ENCODE data around the gene PTPN14.

Gene PTPN14

DNA sequence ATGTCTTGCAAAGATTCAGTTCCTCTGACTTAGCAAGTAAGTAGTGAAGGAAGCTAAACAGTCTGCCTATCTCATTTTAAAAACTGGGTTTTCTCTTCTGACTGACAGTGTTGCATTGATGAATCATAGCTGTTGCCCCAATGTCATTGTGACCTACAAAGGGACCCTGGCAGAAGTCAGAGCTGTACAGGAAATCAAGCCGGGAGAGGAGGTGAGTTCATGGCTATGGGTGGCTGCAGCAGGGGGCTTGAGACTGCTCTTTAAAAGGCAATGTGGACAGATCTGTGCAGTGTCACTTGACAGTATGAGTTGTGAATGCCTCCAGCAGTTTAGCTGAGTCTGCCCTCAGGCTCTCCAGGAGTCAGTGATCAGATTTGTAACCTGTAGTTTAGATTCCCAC is 223.9 kb downstream of the PTPN14 start:
- Histone ChIP-seq H3K9me3 (replicated peaks; ENCODE audit: insufficient read depth, low read length) (no peaks in the 10 kb centered on the region), H2AFZ (ENCODE audit: low read length) (no peak overlapping the region), H3K9ac (ENCODE audit: low read length) (no peak overlapping the region)

DNA sequence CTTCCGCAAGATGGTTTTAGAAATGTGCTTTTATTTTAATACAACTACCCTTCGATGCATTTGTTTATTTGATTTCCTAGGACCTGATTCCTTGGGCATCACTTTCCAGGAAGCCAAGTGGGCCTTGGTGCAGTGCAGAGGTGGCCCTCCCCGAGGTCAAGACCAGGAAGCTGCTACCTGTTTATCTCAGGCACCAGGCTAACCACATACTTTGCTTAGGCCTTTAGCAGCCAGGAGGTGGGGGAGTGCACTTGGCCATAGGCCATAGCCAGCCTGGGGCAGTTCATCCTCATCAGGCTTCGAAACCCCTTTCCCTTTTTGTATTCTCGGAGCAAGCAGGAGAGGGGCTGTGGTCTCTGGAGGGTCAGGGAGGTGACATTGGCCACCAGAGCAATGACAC is 225.0 kb downstream of the PTPN14 start:
- Histone ChIP-seq H3K9me3 (replicated peaks; ENCODE audit: insufficient read depth, low read length) (no peaks in the 10 kb centered on the region), H3K36me3 (replicated peaks; ENCODE audit: insufficient read depth, low read length) (no peaks in the 10 kb centered on the region), H4K20me1 (ENCODE audit: insufficient read depth, low read length) (no peaks in the 10 kb centered on the region), H2AFZ (ENCODE audit: low read length) (no peak overlapping the region), H3K27ac (ENCODE audit: low read length) (no peak overlapping the region), H3F3A (ENCODE audit: insufficient read depth, low read length) (no peaks in the 10 kb centered on the region), H3K4me3 (ENCODE audit: low read length) (no peak overlapping the region), H3K9ac (ENCODE audit: low read length) (no peak overlapping the region), H3K4me2 (ENCODE audit: low read depth, low read length) (no peak overlapping the region), H3K9me2 (replicated peaks; ENCODE audit: insufficient read depth, low read length) (no peaks in the 10 kb centered on the region), H3K79me2 (ENCODE audit: low read length) (no peaks in the 10 kb centered on the region), H3K27me3 (replicated peaks; ENCODE audit: insufficient read depth, low read length) (no peaks in the 10 kb centered on the region), H3K4me1 (ENCODE audit: low read length) (no peaks in the 10 kb centered on the region)
- peak; percentile 46 for DNase-seq
- no peak for TF ChIP-seq EZH2phosphoT487 (IDR thresholded peaks at IDR 0.05; ENCODE audit: low read length)

More for the DNA sequence above, 223.9 kb downstream of the PTPN14 start:
- Histone ChIP-seq H3K4me2 (ENCODE audit: low read depth, low read length) (no peak overlapping the region), H3K79me2 (ENCODE audit: low read length) (no peaks in the 10 kb centered on the region), H3K27me3 (replicated peaks; ENCODE audit: insufficient read depth, low read length) (no peaks in the 10 kb centered on the region), H3F3A (ENCODE audit: insufficient read depth, low read length) (no peaks in the 10 kb centered on the region), H3K27ac (ENCODE audit: low read length) (no peak overlapping the region), H3K4me1 (ENCODE audit: low read length) (no peaks in the 10 kb centered on the region), H3K4me3 (ENCODE audit: low read length) (no peak overlapping the region), H3K36me3 (replicated peaks; ENCODE audit: insufficient read depth, low read length) (no peaks in the 10 kb centered on the region), H4K20me1 (ENCODE audit: insufficient read depth, low read length) (no peaks in the 10 kb centered on the region), H3K9me2 (replicated peaks; ENCODE audit: insufficient read depth, low read length) (no peaks in the 10 kb centered on the region)
- TF ChIP-seq, protein P1, sequence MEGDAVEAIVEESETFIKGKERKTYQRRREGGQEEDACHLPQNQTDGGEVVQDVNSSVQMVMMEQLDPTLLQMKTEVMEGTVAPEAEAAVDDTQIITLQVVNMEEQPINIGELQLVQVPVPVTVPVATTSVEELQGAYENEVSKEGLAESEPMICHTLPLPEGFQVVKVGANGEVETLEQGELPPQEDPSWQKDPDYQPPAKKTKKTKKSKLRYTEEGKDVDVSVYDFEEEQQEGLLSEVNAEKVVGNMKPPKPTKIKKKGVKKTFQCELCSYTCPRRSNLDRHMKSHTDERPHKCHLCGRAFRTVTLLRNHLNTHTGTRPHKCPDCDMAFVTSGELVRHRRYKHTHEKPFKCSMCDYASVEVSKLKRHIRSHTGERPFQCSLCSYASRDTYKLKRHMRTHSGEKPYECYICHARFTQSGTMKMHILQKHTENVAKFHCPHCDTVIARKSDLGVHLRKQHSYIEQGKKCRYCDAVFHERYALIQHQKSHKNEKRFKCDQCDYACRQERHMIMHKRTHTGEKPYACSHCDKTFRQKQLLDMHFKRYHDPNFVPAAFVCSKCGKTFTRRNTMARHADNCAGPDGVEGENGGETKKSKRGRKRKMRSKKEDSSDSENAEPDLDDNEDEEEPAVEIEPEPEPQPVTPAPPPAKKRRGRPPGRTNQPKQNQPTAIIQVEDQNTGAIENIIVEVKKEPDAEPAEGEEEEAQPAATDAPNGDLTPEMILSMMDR (IDR thresholded peaks at IDR 0.05; ENCODE audit: low read length): no peak
- TF ChIP-seq EZH2 (optimal IDR thresholded peaks at IDR 0.05; ENCODE audit: low read depth, low read length) (no peak), EZH2phosphoT487 (IDR thresholded peaks at IDR 0.05; ENCODE audit: low read length) (no peak)
- no peak for DNase-seq

DNA sequence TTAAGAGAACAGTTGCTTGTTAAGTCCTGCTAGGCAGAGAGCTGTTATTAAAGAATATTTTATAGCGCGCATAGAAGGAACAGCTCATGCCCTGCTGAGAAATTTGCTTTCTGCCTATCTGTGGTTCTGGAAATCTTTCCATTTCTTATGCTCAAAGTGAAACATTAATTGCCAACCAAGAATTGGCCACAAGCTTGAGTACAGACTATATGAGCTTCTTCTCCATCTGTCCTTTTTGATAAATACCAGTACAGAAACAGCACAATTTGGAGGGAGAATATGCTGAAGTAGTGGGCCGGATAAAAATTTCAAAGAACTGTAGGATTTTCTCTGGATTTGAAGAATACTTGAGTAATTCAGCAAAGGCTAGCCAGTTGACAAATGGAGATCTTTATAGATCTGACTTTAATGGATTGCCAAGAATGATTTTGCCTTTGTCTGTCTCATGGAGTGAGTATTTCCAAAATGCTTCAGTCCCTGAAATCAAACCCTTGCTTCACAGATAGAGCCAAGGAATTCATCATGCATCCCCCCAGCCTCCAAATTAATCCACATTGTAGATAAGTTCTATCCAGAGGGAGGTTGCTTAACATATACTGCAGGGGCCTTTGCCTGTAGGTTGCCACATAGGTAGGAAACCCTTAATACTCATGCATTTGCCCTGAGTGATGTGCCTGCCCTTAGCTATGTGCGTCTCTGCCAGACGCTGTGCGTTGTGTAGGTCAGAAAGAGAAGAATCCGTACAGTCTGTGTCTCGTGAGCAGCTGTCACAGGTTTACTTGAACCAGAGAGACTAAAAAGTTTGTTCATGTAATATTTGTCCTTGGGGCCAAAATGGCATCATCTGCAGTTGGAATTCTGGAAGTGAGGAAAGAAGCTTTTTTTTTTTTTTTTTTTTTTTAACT is 226.3 kb downstream of the PTPN14 start:
- no peaks in the 10 kb centered on the region for H3K27me3 ChIP-seq (replicated peaks; ENCODE audit: insufficient read depth, low read length)
- no peaks in the 10 kb centered on the region for H3F3A ChIP-seq (ENCODE audit: insufficient read depth, low read length)
- H3K4me2 ChIP-seq (ENCODE audit: low read depth, low read length): no peak overlapping the region
- no peak for DNase-seq
- no peak overlapping the region for H3K27ac ChIP-seq (ENCODE audit: low read length)
- no peaks in the 10 kb centered on the region for H3K9me3 ChIP-seq (replicated peaks; ENCODE audit: insufficient read depth, low read length)
- H3K9ac ChIP-seq (ENCODE audit: low read length): no peak overlapping the region
- no peaks in the 10 kb centered on the region for H3K9me2 ChIP-seq (replicated peaks; ENCODE audit: insufficient read depth, low read length)
- no peaks in the 10 kb centered on the region for H3K36me3 ChIP-seq (replicated peaks; ENCODE audit: insufficient read depth, low read length)
- no peak overlapping the region for H3K4me3 ChIP-seq (ENCODE audit: low read length)
- H2AFZ ChIP-seq (ENCODE audit: low read length): no peak overlapping the region
- TF ChIP-seq EZH2phosphoT487 (IDR thresholded peaks at IDR 0.05; ENCODE audit: low read length): no peak
- TF ChIP-seq EZH2 (optimal IDR thresholded peaks at IDR 0.05; ENCODE audit: low read depth, low read length): no peak
- TF ChIP-seq, protein P1 (IDR thresholded peaks at IDR 0.05; ENCODE audit: low read length): no peak
- H3K79me2 ChIP-seq (ENCODE audit: low read length): no peaks in the 10 kb centered on the region
- H4K20me1 ChIP-seq (ENCODE audit: insufficient read depth, low read length): no peaks in the 10 kb centered on the region
- H3K4me1 ChIP-seq (ENCODE audit: low read length): no peaks in the 10 kb centered on the region
